Measurements from ENCODE around the gene NDFIP1. TPM values are rescaled to one million over a fixed set of nuclear protein-coding genes. Genes with fewer than 3 reads are reported as not detected.

The NDFIP1 gene
- total RNA-seq, 8 experiments from 2014 or later: 54.4 to 134 (median 84.0) TPM

DNA sequence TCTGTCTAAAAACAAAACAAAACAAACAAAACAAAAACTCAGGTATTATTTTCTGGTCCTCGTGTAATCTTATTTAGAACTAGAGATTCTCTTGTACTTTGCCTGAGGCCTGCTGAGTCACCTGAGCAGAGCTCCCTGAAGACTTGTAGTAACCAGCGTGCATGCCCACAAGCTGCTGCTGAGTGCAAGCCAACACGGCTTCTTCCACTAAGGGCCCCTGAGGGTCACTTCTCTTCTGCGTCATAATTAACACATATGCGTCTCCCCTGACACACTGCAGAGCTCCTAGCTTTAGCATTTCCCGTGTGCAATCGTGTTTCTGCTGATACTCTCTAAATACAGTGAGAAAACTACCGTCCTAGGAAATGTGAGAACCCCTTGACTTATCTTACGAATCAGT lies 10.9 kb upstream of the NDFIP1 start:
- in situ Hi-C loops (cut with MboI; ENCODE audit: low pct_unique_long_range_greater_than_20kb in 2 of 9, low sequenced_read_pairs in 9 of 9, unreplicated experiment in 9 of 9): no loop called here
- H3K4me3 ChIP-seq: no peak overlapping the region
- H3K4me1 ChIP-seq (replicated peaks in 1 of 2): peaks cover 12 to 13% of the 10 kb centered on the region in 2 donors
- peak in 4 of 8 experiments; percentile 12 to 47 (median 23) for ATAC-seq (replicated peaks in 6 of 8)
- WGBS, 10 experiments: 74 to 100% (median 88%) methylated on average over 1 to 9 of the region's 9 CpGs; no CpG with 5 or more reads in 1 of the 10 experiments
- H3K27ac ChIP-seq: peak overlapping the region in 1 of 2 donors; percentile 47

DNA sequence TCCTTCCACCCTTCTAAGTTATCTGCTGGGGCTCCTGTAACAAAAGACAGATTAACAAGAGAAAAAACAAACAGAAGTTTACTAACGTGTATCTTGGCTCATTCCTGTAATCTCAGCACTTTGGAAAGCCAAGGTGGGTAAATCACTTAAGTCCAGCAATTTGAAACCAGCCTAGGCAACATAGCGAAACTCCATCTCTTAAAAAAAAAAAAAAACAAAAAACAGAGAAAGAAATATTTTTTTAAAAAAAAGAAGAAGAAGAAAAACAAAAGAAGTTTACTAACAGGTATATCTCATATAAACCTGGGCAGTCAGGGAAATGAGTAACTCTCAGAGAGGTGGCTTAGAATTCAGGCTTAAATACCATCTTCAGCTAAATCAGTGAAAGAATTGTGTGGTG lies 10.3 kb upstream of the NDFIP1 start:
- in situ Hi-C loops (cut with MboI; ENCODE audit: low pct_unique_long_range_greater_than_20kb in 2 of 9, low sequenced_read_pairs in 9 of 9, unreplicated experiment in 9 of 9): no loop called here
- no peak for ATAC-seq (replicated peaks in 6 of 8)
- 40 to 100% (median 89%) methylated on average over 1 to 2 of the region's 2 CpGs for WGBS, 10 experiments
- no peak overlapping the region for H3K27ac ChIP-seq
- H3K4me3 ChIP-seq: no peak overlapping the region
- peaks cover 12 to 13% of the 10 kb centered on the region in 2 donors for H3K4me1 ChIP-seq (replicated peaks in 1 of 2)

DNA sequence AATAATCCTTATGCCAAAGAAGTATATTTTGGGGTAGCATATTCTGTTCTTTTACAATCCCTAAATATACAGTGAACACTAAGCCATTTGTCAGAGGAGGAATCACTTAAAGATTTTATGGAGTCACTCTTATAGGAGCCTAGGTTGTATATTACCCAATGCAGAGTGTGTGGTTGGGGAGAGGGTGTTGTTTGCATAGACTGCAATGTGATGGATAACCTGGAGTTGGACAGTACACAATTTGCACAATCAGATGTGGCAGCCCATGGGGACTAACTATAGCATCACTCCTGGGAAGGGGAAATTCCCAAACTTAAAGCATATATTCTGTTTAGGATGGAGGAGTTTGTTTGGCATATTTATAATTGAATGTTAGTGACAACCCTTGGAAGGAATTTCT lies 9.6 kb upstream of the NDFIP1 start:
- in situ Hi-C loops (cut with MboI; ENCODE audit: low pct_unique_long_range_greater_than_20kb in 2 of 9, low sequenced_read_pairs in 9 of 9, unreplicated experiment in 9 of 9): no loop called here
- no peak overlapping the region for H3K4me3 ChIP-seq
- ATAC-seq (replicated peaks in 6 of 8): peak in 6 of 8 experiments; percentile 39 to 78 (median 52)
- peaks cover 12 to 13% of the 10 kb centered on the region in 2 donors for H3K4me1 ChIP-seq (replicated peaks in 1 of 2)
- H3K27ac ChIP-seq: no peak overlapping the region

DNA sequence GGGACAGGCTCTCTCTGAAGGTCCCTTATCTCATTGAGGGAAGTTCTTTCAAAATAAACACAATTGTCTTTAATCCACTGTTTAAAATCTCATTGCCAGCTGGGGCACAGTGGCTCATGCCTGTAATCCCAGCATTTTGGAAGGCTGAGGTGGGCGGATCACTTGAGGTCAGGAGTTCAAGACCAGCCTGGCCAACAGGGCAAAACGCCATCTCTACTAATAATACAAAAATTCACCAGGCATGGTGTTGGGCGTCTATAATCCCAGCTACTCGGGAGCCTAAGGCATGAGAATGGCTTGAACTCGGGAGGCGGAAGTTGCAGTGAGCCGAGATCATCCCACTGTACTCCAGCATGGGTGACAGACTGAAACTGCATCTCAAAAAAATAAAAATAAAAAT lies 8.3 kb upstream of the NDFIP1 start:
- Histone ChIP-seq H3K27ac (no peak overlapping the region), H3K4me3 (no peak overlapping the region), H3K4me1 (replicated peaks in 1 of 2) (peaks cover 12 to 13% of the 10 kb centered on the region in 2 donors)
- no peak for ATAC-seq (replicated peaks in 6 of 8)
- in situ Hi-C loops (cut with MboI; ENCODE audit: low pct_unique_long_range_greater_than_20kb in 2 of 9, low sequenced_read_pairs in 9 of 9, unreplicated experiment in 9 of 9): loop anchor here in 3 of 9 experiments (25.0 kb wide), 1 partner anchor 88 kb away; the partner anchor contains the start of gene GNPDA1 (in 3 of the 3)
- 29 to 100% (median 92%) methylated on average over 1 to 7 of the region's 7 CpGs; no CpG with 5 or more reads in 1 of the 10 experiments for WGBS, 10 experiments

DNA sequence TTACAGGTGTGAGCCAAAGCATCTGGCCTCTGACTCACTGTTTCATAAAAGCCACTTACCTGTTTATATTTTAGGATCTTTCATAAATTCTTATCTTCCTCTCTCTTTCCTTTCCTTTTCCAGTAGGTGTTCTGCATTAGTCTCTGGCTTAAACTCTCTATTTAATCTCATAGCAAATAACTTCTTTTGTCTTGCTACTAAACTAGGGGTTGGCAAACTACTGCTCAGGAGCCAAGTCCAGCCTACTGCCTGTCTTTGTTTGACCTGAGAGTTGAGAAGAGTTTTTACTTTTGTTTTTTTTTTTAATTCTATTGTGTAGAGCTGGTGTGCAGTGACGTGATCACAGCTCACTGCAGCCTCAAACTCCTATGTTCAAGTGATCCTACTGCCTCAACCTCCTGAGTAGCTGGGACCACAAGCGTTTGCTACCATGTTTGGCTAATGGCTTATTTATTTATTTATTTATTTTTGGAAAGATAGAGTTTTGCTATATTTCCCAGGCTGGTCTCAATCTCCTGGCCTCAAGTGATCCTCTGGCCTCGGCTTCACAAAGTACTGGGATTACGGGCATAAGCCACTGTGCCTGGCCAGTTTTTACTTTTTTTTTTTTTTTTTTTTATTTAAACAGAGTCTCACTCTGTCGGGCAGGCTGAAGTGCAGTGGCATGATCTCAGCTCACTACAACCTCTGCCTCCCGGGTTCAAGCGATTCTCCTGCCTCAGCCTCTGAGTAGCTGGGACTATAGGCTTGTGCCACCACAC lies 5.4 kb upstream of the NDFIP1 start:
- Histone ChIP-seq H3K4me3 (no peak overlapping the region), H3K4me1 (replicated peaks in 1 of 2) (peaks cover 8 to 11% of the 10 kb centered on the region in 2 donors), H3K27ac (no peak overlapping the region)
- in situ Hi-C loops (cut with MboI; ENCODE audit: low pct_unique_long_range_greater_than_20kb in 2 of 9, low sequenced_read_pairs in 9 of 9, unreplicated experiment in 9 of 9): loop anchor here in 3 of 9 experiments (25.0 kb wide), 1 partner anchor 91 kb away; the partner anchor contains the start of gene GNPDA1 (in 3 of the 3)
- peak in 1 of 8 experiments; percentile 9 for ATAC-seq (replicated peaks in 6 of 8)
- 54 to 100% (median 90%) methylated on average over 1 to 7 of the region's 7 CpGs for WGBS, 10 experiments

DNA sequence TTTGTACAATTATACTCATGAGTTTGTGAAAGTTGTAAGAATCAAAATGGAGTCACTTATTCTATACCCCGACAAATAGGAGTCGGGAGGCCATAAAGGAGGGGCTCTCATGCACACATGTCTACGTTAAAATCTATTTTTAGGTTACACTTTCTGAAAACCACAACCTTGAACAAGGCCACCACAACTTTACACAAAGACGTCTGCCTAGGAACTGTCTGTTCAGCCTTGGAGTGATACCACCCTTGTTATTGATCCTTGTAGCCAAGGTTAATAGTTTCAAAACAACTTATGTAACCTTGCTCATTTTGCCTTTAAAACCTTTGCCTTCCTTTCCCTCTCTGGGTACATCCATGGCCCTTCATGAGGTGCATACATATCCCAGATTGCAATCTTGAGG lies 4.1 kb upstream of the NDFIP1 start:
- H3K4me1 ChIP-seq (replicated peaks in 1 of 2): peaks cover 3 to 4% of the 10 kb centered on the region in 2 donors
- no peak overlapping the region for H3K4me3 ChIP-seq
- 20 to 100% (median 73%) methylated on average over 1 to 4 of the region's 4 CpGs; no CpG with 5 or more reads in 1 of the 10 experiments for WGBS, 10 experiments
- in situ Hi-C loops (cut with MboI; ENCODE audit: low pct_unique_long_range_greater_than_20kb in 2 of 9, low sequenced_read_pairs in 9 of 9, unreplicated experiment in 9 of 9): loop anchor here in 3 of 9 experiments (25.0 kb wide), 1 partner anchor 92 kb away; the partner anchor contains the start of gene GNPDA1 (in 3 of the 3)
- H3K27ac ChIP-seq: no peak overlapping the region
- no peak for ATAC-seq (replicated peaks in 6 of 8)

DNA sequence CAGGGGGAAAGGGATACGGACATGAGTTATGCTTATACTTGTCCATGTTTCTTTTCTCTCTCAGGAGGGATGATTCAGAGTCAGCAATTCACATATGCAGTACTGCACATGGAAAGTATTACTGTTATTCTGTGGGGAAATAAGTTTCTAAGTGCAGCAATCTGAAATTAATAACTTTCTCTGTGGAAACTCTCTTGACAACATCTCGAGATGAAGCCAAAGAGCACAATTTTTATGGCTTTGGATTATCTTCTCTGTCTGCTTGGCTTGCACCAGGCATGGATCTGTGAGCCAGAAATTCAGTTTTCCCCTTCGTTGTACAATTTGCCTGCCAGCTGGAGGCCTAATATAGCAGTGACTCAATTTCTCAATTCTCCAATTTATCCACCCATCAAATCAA lies 2.5 kb upstream of the NDFIP1 start:
- Histone ChIP-seq H3K27ac (no peak overlapping the region), H3K4me1 (replicated peaks in 1 of 2) (peaks cover 4 to 6% of the 10 kb centered on the region in 2 donors), H3K4me3 (no peak overlapping the region)
- ATAC-seq (replicated peaks in 6 of 8): no peak
- in situ Hi-C loops (cut with MboI; ENCODE audit: low pct_unique_long_range_greater_than_20kb in 2 of 9, low sequenced_read_pairs in 9 of 9, unreplicated experiment in 9 of 9): loop anchor here in 3 of 9 experiments (25.0 kb wide), 1 partner anchor 94 kb away; the partner anchor contains the start of gene GNPDA1 (in 3 of the 3)
- WGBS, 10 experiments: 0 to 100% (median 80%) methylated on average over 1 to 3 of the region's 3 CpGs; no CpG with 5 or more reads in 1 of the 10 experiments

DNA sequence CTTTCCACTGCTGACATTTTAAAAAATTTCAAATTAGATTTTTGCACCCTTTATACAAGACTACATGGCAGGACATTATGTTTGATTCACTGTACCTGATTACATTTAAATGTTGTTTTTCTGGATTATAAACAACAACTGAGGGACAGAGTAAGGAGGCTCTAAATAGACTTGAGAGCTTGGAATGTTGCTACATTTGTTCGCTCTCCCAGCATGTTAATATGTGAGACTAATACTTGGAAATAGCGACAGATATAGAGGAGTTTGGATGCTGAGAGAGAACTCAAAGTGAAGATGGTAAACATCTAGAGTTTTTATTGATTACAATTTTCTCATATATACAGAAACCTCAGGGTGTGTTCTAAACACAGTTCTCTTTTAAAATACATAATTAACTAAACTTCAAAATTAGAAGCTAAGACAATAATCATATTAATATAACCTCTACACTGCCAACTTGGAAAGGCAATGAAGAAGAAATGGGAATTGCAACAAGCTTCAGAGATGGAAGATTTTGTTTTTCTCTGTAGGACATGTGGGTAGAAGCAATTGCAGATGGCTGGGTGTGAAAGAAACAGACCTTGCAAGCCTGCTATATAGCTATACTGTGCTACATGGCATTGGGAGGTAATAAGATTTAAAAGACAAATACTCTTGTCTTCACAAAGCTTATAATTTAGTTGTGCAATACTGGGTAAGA lies 1.4 kb upstream of the NDFIP1 start:
- no peak overlapping the region for H3K27ac ChIP-seq
- WGBS, 10 experiments: 46 to 100% (median 89%) methylated on average over 1 to 2 of the region's 2 CpGs
- in situ Hi-C loops (cut with MboI; ENCODE audit: low pct_unique_long_range_greater_than_20kb in 2 of 9, low sequenced_read_pairs in 9 of 9, unreplicated experiment in 9 of 9): loop anchor here in 3 of 9 experiments (25.0 kb wide), 1 partner anchor 95 kb away; the partner anchor contains the start of gene GNPDA1 (in 3 of the 3)
- no peak for ATAC-seq (replicated peaks in 6 of 8)
- H3K4me1 ChIP-seq (replicated peaks in 1 of 2): peaks cover 4 to 11% of the 10 kb centered on the region in 2 donors
- no peak overlapping the region for H3K4me3 ChIP-seq

DNA sequence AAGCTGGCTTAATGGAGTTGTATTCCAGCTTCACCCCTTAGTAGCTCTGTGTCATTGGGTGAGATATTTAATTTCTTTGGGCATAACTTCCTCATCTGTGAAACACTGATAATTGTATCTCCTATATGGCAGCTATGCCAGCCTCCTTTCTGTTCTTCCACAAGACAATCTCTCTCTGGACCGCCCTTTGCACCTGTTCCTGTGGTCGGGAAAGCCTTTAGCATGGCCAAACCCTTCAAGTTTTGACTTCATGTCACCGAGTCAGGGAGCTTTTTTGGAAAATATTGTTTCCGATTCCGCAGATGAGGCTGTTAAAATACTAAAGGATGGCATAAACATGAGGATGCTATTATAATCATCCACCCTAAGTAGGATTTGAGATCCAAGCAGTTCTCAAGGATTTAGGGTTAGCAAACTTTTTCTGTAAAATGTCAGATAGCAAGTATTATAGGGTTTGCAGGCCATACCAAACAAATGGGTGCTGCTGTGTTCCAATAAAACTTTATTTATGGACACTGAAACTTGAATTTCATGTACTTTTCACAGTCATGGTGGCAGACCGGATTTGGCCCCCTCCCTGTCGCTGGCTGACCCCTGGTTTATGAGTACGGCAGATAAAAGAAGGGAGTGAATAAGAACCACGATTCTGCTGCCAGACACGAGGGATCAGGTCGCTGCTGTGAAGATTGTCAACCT lies 695 bp upstream of the NDFIP1 start:
- Histone ChIP-seq H3K4me1 (replicated peaks in 1 of 2) (peaks cover 4 to 11% of the 10 kb centered on the region in 2 donors), H3K27ac (peak overlapping the region; percentile 94 to 97), H3K4me3 (peak overlapping the region; percentile 63 to 89 (median 73))
- in situ Hi-C loops (cut with MboI; ENCODE audit: low pct_unique_long_range_greater_than_20kb in 2 of 9, low sequenced_read_pairs in 9 of 9, unreplicated experiment in 9 of 9): loop anchor here in 3 of 9 experiments (25.0 kb wide), 1 partner anchor 96 kb away; the partner anchor contains the start of gene GNPDA1 (in 3 of the 3)
- WGBS, 10 experiments: 60 to 100% (median 90%) methylated on average over 2 to 11 of the region's 11 CpGs; no CpG with 5 or more reads in 1 of the 10 experiments
- ATAC-seq (replicated peaks in 6 of 8): no peak

DNA sequence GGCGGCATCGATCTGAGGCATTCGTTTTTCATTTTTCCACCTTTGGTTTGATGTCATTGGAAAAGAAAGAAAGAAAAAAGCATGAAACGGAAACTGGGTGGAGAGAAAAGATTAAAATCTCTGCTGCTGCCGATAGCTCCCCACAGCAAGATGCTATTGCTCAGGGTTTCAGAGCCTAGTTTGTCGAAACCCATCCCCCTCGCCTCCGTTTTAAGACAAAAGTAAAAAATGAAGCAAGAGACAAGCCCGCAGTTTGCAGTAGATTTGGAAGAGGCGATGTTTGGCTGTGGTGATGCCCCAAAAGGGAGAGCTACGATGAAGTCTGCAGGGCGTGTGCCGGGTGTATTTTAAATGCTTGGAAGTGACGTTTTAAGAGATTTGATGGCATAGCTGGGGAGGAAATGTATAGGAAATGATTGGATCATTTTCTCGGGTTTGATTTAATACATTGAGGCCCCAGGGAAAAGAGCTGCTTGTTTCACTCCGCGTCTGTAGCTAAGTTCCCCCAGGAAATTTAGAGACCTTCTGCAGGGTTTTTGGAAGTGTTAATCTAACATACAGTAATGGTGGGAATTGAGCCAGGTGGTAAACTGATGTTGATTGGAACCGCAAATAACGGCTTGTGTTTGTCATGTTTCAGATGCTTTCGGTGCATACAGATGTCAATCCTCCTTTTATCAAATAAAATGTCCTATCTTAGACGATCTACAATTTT lies 909 bp downstream of the NDFIP1 start:
- Histone ChIP-seq H3K4me3 (peak overlapping the region; percentile 63 to 89 (median 73)), H3K27ac (peak overlapping the region; percentile 94 to 97), H3K4me1 (replicated peaks in 1 of 2) (peaks cover 4 to 11% of the 10 kb centered on the region in 2 donors)
- WGBS, 10 experiments: 0 to 3% (median 0%) methylated on average over 2 to 17 of the region's 21 CpGs
- in situ Hi-C loops (cut with MboI; ENCODE audit: low pct_unique_long_range_greater_than_20kb in 2 of 9, low sequenced_read_pairs in 9 of 9, unreplicated experiment in 9 of 9): loop anchor here in 4 of 9 experiments (10.0 to 25.0 kb wide), 2 partner anchors 95 to 97 kb away; partner anchors contain the start of gene GNPDA1 (in 4 of the 4)
- ATAC-seq (replicated peaks in 6 of 8): peak in 3 of 8 experiments; percentile 1 to 5 (median 4)

DNA sequence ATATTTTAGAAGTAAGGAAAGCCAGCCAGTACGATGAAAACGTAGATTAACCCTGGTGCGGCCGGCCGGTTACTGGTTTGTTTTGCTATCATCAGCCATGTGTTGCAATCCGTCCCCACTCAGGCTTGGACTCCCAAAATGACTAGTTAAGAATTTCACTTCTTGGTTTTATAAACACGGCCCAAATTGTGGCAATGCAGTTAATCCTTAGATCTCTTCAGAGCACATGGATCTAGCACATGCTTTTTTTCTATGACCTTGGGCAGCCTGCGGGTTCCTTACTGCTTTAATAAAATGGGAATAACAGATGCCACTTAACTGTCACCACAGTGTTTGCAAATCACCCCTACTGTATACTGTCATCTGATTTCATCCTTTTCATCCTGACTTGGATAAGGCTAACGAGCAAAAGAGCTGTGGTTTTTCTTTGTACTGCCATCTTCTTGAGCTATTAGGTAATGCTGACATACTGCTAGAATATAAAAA lies 1.5 kb downstream of the NDFIP1 start:
- in situ Hi-C loops (cut with MboI; ENCODE audit: low pct_unique_long_range_greater_than_20kb in 2 of 9, low sequenced_read_pairs in 9 of 9, unreplicated experiment in 9 of 9): loop anchor here in 4 of 9 experiments (10.0 to 25.0 kb wide), 2 partner anchors 95 to 98 kb away; partner anchors contain the start of gene GNPDA1 (in 4 of the 4)
- Histone ChIP-seq H3K4me3 (peak overlapping the region; percentile 63 to 89 (median 73)), H3K4me1 (replicated peaks in 1 of 2) (peaks cover 4 to 11% of the 10 kb centered on the region in 2 donors), H3K27ac (peak overlapping the region in 1 of 2 donors; percentile 94)
- ATAC-seq (replicated peaks in 6 of 8): peak in 1 of 8 experiments; percentile 11
- 0 to 13% (median 3%) methylated on average over 1 to 9 of the region's 9 CpGs for WGBS, 10 experiments
